Small intestine (tissue), 7 donors: ENCODE data around the gene SORL1-AS1. TPM values are rescaled to one million over a fixed set of nuclear protein-coding genes. Genes with fewer than 3 reads are reported as not detected.

ENCODE experiments used
- DNase-seq, 2 donors: peaks; one replicate each; pipeline versions ENCODE4 v3.0.0 to v3.0.0-alpha.2; 2013
- FAIRE-seq: peaks from 2 replicates; lab custom pipeline; 2012; peaks lifted over from hg19 to GRCh38; lab: Jason Lieb, UNC
- H3K27ac ChIP-seq, 3 donors: one replicate each; pipeline ENCODE4 v1.5.1; 2013; ENCODE audit warnings: low read length in 2 of 3, mild to moderate bottlenecking in 2 of 3, control low read depth in 1 of 3, inconsistent platforms in 1 of 3, low read depth in 1 of 3, moderate library complexity in 1 of 3
- H3K27me3 ChIP-seq, 3 donors: one replicate each; pipeline ENCODE4 v1.6.1; 2013; ENCODE audit warnings: low read length in 3 of 3, inconsistent platforms in 1 of 3; ENCODE audit not compliant: control insufficient read depth in 3 of 3, insufficient read depth in 3 of 3
- H3K36me3 ChIP-seq, 3 donors: one replicate each; pipeline ENCODE4 v1.6.1; 2013; ENCODE audit warnings: low read length in 3 of 3, inconsistent platforms in 1 of 3, low read depth in 1 of 3, mild to moderate bottlenecking in 1 of 3, moderate library complexity in 1 of 3; ENCODE audit not compliant: control insufficient read depth in 3 of 3, insufficient read depth in 2 of 3
- H3K4me1 ChIP-seq, 3 donors: one replicate each; pipeline ENCODE4 v1.6.1; 2013; ENCODE audit warnings: low read length in 2 of 3, inconsistent platforms in 1 of 3, low read depth in 1 of 3, mild to moderate bottlenecking in 1 of 3, moderate library complexity in 1 of 3; ENCODE audit not compliant: control insufficient read depth in 3 of 3, insufficient read depth in 2 of 3
- H3K4me3 ChIP-seq, 3 donors: one replicate each; pipeline ENCODE4 v1.5.1; 2013; ENCODE audit warnings: low read length in 3 of 3, control low read depth in 1 of 3, inconsistent platforms in 1 of 3, low read depth in 1 of 3, mild to moderate bottlenecking in 1 of 3, moderate library complexity in 1 of 3
- H3K9me3 ChIP-seq, 2 donors: one replicate each; pipeline ENCODE4 v1.6.1; 2013; ENCODE audit warnings: low read depth in 1 of 2, low read length in 1 of 2; ENCODE audit not compliant: control insufficient read depth in 2 of 2, insufficient read depth in 1 of 2
- WGBS, 3 donors: extraction: QIAGEN DNeasy Blood & Tissue Kit; methylation state at CpG; one replicate each; pipeline ENCODE4 v1.1.7; 2013; 5-methylcytosine and 5-hydroxymethylcytosine counted together
- polyA plus RNA-seq, 4 donors: library from polyadenylated mRNA; stranded (reverse) in 3 of 4; unstranded in 1 of 4; fragments of 200-250 nt in 3 of 4; fragments of 120-200 nt in 1 of 4; gene quantifications; one replicate each; pipeline versions ENCODE4 v1.2.1 to v1.2.3, GENCODE V29; 2013
- donor health status: healthy with polysubstance abuse.
- donor health status: control.
- donor health status: control.
- donor health status: Bipolar disorder and iron deficiency.
- donor health status: healthy.

Gene SORL1-AS1

DNA sequence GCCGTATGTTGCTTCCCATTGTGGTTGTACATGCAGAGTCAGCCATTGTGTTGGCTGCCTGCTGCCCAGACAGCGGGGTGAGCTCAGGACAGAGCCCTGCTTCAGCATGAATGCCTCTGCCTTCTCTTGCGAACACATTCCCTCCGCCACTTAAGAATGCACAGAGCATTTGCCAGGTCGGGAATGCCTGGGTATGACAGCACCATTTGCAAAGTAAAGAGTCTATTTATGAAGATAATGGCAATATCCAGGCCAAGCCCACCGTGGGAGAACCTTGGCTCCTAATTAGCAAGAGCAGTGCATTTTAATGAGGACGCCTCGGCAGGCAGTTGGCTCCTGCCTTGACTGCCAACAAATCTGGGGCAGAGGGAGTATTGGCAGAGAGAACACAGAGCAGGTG is 63.1 kb downstream of the SORL1-AS1 start:
- H3K27ac ChIP-seq, result no peak overlapping the region
- peaks cover 0 to 6% of the 10 kb centered on the region in 2 donors for H3K9me3 ChIP-seq
- peaks cover 0 to 22% (median 0%) of the 10 kb centered on the region in 3 donors for H3K4me1 ChIP-seq
- no peak for FAIRE-seq
- H3K4me3 ChIP-seq, result no peak overlapping the region
- no peaks in the 10 kb centered on the region for H3K36me3 ChIP-seq
- H3K27me3 ChIP-seq, result no peaks in the 10 kb centered on the region
- WGBS, 3 donors, result 66 to 82% (median 73%) methylated on average over 8 of the region's 8 CpGs
- no peak for DNase-seq

Other genes starting within 250 kb of the SORL1-AS1 start
- gene SC5D, start 160.2 kb downstream of the SORL1-AS1 start, polyA plus RNA-seq, result 10 to 100 TPM; 17.8 to 54.1 (median 26.3) TPM
- gene SORL1, start 653 bp downstream of the SORL1-AS1 start, polyA plus RNA-seq, result 10 to 100 TPM in 1 of 4 donors, 1 to 10 TPM in 3; 4.6 to 64.5 (median 5.8) TPM